ENCODE results near the gene CYFIP1. TPM values are rescaled to one million over a fixed set of nuclear protein-coding genes. Genes with fewer than 3 reads are reported as not detected.

Gene CYFIP1
- total RNA-seq, 1 donor from 2014 or later = 94.7 TPM

GRCh38 chr15:22967084-22967770 is 12.9 kb downstream of the CYFIP1 start:
- Histone ChIP-seq H3K36me3 (no peaks in the 10 kb centered on the region), H3K9me3 (no peaks in the 10 kb centered on the region), H3K4me1 (peaks cover 18 to 36% of the 10 kb centered on the region in 2 donors), H3K4me3 (no peak overlapping the region), H3K27me3 (no peaks in the 10 kb centered on the region), H3K27ac (peak overlapping the region; percentile 75 to 88)
- DNase-seq (ENCODE audit: low spot score in 2 of 2) = no peak
- TF ChIP-seq CTCF (IDR thresholded peaks at IDR 0.05) = no peak
- intact Hi-C loops (cut with DNase I) = loop anchor here (2.0 to 10.0 kb wide), 3 partner anchors 14 to 132 kb away; partner anchors contain the start of genes NIPA2 and TUBGCP5

GRCh38 chr15:22966321-22967083 is 13.7 kb downstream of the CYFIP1 start:
- no peak for TF ChIP-seq CTCF (IDR thresholded peaks at IDR 0.05)
- H3K27me3 ChIP-seq = no peaks in the 10 kb centered on the region
- intact Hi-C loops (cut with DNase I) = loop anchor here (2.0 to 10.0 kb wide), 3 partner anchors 14 to 132 kb away; partner anchors contain the start of genes NIPA2 and TUBGCP5
- no peaks in the 10 kb centered on the region for H3K9me3 ChIP-seq
- H3K4me1 ChIP-seq = peaks cover 22 to 41% of the 10 kb centered on the region in 2 donors
- no peak overlapping the region for H3K4me3 ChIP-seq
- H3K36me3 ChIP-seq = no peaks in the 10 kb centered on the region
- DNase-seq (ENCODE audit: low spot score in 2 of 2) = no peak
- peak overlapping the region; percentile 84 to 88 for H3K27ac ChIP-seq

- Histone ChIP-seq H3K27me3 (no peaks in the 10 kb centered on the region), H3K9me3 (no peaks in the 10 kb centered on the region), H3K27ac (peak overlapping the region; percentile 84 to 88), H3K36me3 (no peaks in the 10 kb centered on the region), H3K4me3 (peak overlapping the region in 1 of 2 donors; percentile 45), H3K4me1 (peaks cover 37 to 57% of the 10 kb centered on the region in 2 donors)
- no peak for TF ChIP-seq CTCF (IDR thresholded peaks at IDR 0.05)
- intact Hi-C loops (cut with DNase I) = loop anchor here (2.0 to 10.0 kb wide), 3 partner anchors 17 to 129 kb away; partner anchors contain the start of genes CYFIP1, NIPA2 and TUBGCP5
- no peak for DNase-seq (ENCODE audit: low spot score in 2 of 2)
These were observed 16.5 kb downstream of the CYFIP1 start for GRCh38 chr15:22963641-22964040.

GRCh38 chr15:22962611-22963010 is 17.6 kb downstream of the CYFIP1 start:
- H3K36me3 ChIP-seq = no peaks in the 10 kb centered on the region
- peak overlapping the region in 1 of 2 donors; percentile 28 for H3K4me3 ChIP-seq
- peak overlapping the region; percentile 84 to 88 for H3K27ac ChIP-seq
- no peaks in the 10 kb centered on the region for H3K27me3 ChIP-seq
- TF ChIP-seq CTCF (IDR thresholded peaks at IDR 0.05) = no peak
- H3K9me3 ChIP-seq = no peaks in the 10 kb centered on the region
- DNase-seq (ENCODE audit: low spot score in 2 of 2) = peak in 1 of 2 donors; percentile 50
- H3K4me1 ChIP-seq = peaks cover 34 to 53% of the 10 kb centered on the region in 2 donors
- intact Hi-C loops (cut with DNase I) = loop anchor here (2.0 to 10.0 kb wide), 3 partner anchors 18 to 128 kb away; partner anchors contain the start of genes CYFIP1, NIPA2 and TUBGCP5

- H3K36me3 ChIP-seq = no peaks in the 10 kb centered on the region
- DNase-seq (ENCODE audit: low spot score in 2 of 2) = peak in 1 of 2 donors; percentile 63
- peak overlapping the region; percentile 84 to 88 for H3K27ac ChIP-seq
- H3K9me3 ChIP-seq = no peaks in the 10 kb centered on the region
- no peaks in the 10 kb centered on the region for H3K27me3 ChIP-seq
- H3K4me3 ChIP-seq = peak overlapping the region in 1 of 2 donors; percentile 28
- intact Hi-C loops (cut with DNase I) = loop anchor here (2.0 to 10.0 kb wide), 3 partner anchors 19 to 127 kb away; partner anchors contain the start of genes CYFIP1, NIPA2 and TUBGCP5
- TF ChIP-seq CTCF (IDR thresholded peaks at IDR 0.05) = no peak
- peaks cover 34 to 54% of the 10 kb centered on the region in 2 donors for H3K4me1 ChIP-seq
These were observed 18.4 kb downstream of the CYFIP1 start for GRCh38 chr15:22961762-22962161.

All from ascending aorta (tissue), 2 donors.